ENCODE results near the gene SLC13A4.

Gene SLC13A4

GRCh38 chr7:135753616-135754413 is 25.8 kb upstream of the SLC13A4 start:
- no peak for DNase-seq
- Histone ChIP-seq H3K27ac (ENCODE audit: insufficient read depth, low read length, poor library complexity, severe bottlenecking) (no peak overlapping the region), H3K4me1 (ENCODE audit: control insufficient read depth, insufficient read depth, low read length, poor library complexity, severe bottlenecking) (no peaks in the 10 kb centered on the region), H3K9me3 (ENCODE audit: control insufficient read depth, low read length) (no peaks in the 10 kb centered on the region), H3K4me3 (ENCODE audit: insufficient read depth, low read depth, low read length, poor library complexity, severe bottlenecking) (no peak overlapping the region), H3K36me3 (ENCODE audit: control insufficient read depth, insufficient read depth, low read length) (no peaks in the 10 kb centered on the region), H3K27me3 (replicated peaks; ENCODE audit: control insufficient read depth, insufficient read depth, low read length, poor library complexity, severe bottlenecking) (no peaks in the 10 kb centered on the region)

- H3K9me3 ChIP-seq (ENCODE audit: control insufficient read depth, low read length): no peaks in the 10 kb centered on the region
- H3K27ac ChIP-seq (ENCODE audit: insufficient read depth, low read length, poor library complexity, severe bottlenecking): no peak within 1 kb of the TSS
- H3K36me3 ChIP-seq (ENCODE audit: control insufficient read depth, insufficient read depth, low read length): no peaks in the 10 kb centered on the region
- no peak within 1 kb of the TSS for H3K4me3 ChIP-seq (ENCODE audit: insufficient read depth, low read depth, low read length, poor library complexity, severe bottlenecking)
- no peaks in the 10 kb centered on the region for H3K4me1 ChIP-seq (ENCODE audit: control insufficient read depth, insufficient read depth, low read length, poor library complexity, severe bottlenecking)
- DNase-seq: no peak
- no peaks in the 10 kb centered on the region for H3K27me3 ChIP-seq (replicated peaks; ENCODE audit: control insufficient read depth, insufficient read depth, low read length, poor library complexity, severe bottlenecking)
Observed at GRCh38 chr7:135748770-135749169, 20.8 kb upstream of the SLC13A4 start, which contains the start of gene FAM180A. Gene FAM180A, minus strand, starts transcription at chr7:135748813. Its CDS starts 233 bp downstream, at chr7:135748580.

- Histone ChIP-seq H3K4me1 (ENCODE audit: control insufficient read depth, insufficient read depth, low read length, poor library complexity, severe bottlenecking) (no peaks in the 10 kb centered on the region), H3K36me3 (ENCODE audit: control insufficient read depth, insufficient read depth, low read length) (no peaks in the 10 kb centered on the region), H3K27ac (ENCODE audit: insufficient read depth, low read length, poor library complexity, severe bottlenecking) (no peak overlapping the region), H3K9me3 (ENCODE audit: control insufficient read depth, low read length) (no peaks in the 10 kb centered on the region), H3K27me3 (replicated peaks; ENCODE audit: control insufficient read depth, insufficient read depth, low read length, poor library complexity, severe bottlenecking) (no peaks in the 10 kb centered on the region), H3K4me3 (ENCODE audit: insufficient read depth, low read depth, low read length, poor library complexity, severe bottlenecking) (no peak overlapping the region)
- DNase-seq: no peak
Observed at GRCh38 chr7:135747366-135747765, 19.4 kb upstream of the SLC13A4 start.

- Histone ChIP-seq H3K9me3 (ENCODE audit: control insufficient read depth, low read length) (no peaks in the 10 kb centered on the region), H3K27ac (ENCODE audit: insufficient read depth, low read length, poor library complexity, severe bottlenecking) (no peak overlapping the region), H3K4me1 (ENCODE audit: control insufficient read depth, insufficient read depth, low read length, poor library complexity, severe bottlenecking) (no peaks in the 10 kb centered on the region), H3K27me3 (replicated peaks; ENCODE audit: control insufficient read depth, insufficient read depth, low read length, poor library complexity, severe bottlenecking) (no peaks in the 10 kb centered on the region), H3K4me3 (ENCODE audit: insufficient read depth, low read depth, low read length, poor library complexity, severe bottlenecking) (no peak overlapping the region), H3K36me3 (ENCODE audit: control insufficient read depth, insufficient read depth, low read length) (no peaks in the 10 kb centered on the region)
- no peak for DNase-seq
Observed at GRCh38 chr7:135745703-135746312, 17.8 kb upstream of the SLC13A4 start.

- no peaks in the 10 kb centered on the region for H3K9me3 ChIP-seq (ENCODE audit: control insufficient read depth, low read length)
- no peaks in the 10 kb centered on the region for H3K4me1 ChIP-seq (ENCODE audit: control insufficient read depth, insufficient read depth, low read length, poor library complexity, severe bottlenecking)
- no peaks in the 10 kb centered on the region for H3K36me3 ChIP-seq (ENCODE audit: control insufficient read depth, insufficient read depth, low read length)
- H3K4me3 ChIP-seq (ENCODE audit: insufficient read depth, low read depth, low read length, poor library complexity, severe bottlenecking): no peak overlapping the region
- no peak overlapping the region for H3K27ac ChIP-seq (ENCODE audit: insufficient read depth, low read length, poor library complexity, severe bottlenecking)
- no peaks in the 10 kb centered on the region for H3K27me3 ChIP-seq (replicated peaks; ENCODE audit: control insufficient read depth, insufficient read depth, low read length, poor library complexity, severe bottlenecking)
- DNase-seq: no peak
Observed at GRCh38 chr7:135744938-135745702, 17.1 kb upstream of the SLC13A4 start.

GRCh38 chr7:135743907-135744731 is 16.1 kb upstream of the SLC13A4 start:
- Histone ChIP-seq H3K9me3 (ENCODE audit: control insufficient read depth, low read length) (no peaks in the 10 kb centered on the region), H3K36me3 (ENCODE audit: control insufficient read depth, insufficient read depth, low read length) (no peaks in the 10 kb centered on the region), H3K27ac (ENCODE audit: insufficient read depth, low read length, poor library complexity, severe bottlenecking) (no peak overlapping the region), H3K27me3 (replicated peaks; ENCODE audit: control insufficient read depth, insufficient read depth, low read length, poor library complexity, severe bottlenecking) (no peaks in the 10 kb centered on the region), H3K4me1 (ENCODE audit: control insufficient read depth, insufficient read depth, low read length, poor library complexity, severe bottlenecking) (no peaks in the 10 kb centered on the region), H3K4me3 (ENCODE audit: insufficient read depth, low read depth, low read length, poor library complexity, severe bottlenecking) (no peak overlapping the region)
- no peak for DNase-seq

- no peaks in the 10 kb centered on the region for H3K9me3 ChIP-seq (ENCODE audit: control insufficient read depth, low read length)
- H3K27ac ChIP-seq (ENCODE audit: insufficient read depth, low read length, poor library complexity, severe bottlenecking): no peak overlapping the region
- no peak for DNase-seq
- no peaks in the 10 kb centered on the region for H3K4me1 ChIP-seq (ENCODE audit: control insufficient read depth, insufficient read depth, low read length, poor library complexity, severe bottlenecking)
- no peaks in the 10 kb centered on the region for H3K36me3 ChIP-seq (ENCODE audit: control insufficient read depth, insufficient read depth, low read length)
- H3K4me3 ChIP-seq (ENCODE audit: insufficient read depth, low read depth, low read length, poor library complexity, severe bottlenecking): no peak overlapping the region
- H3K27me3 ChIP-seq (replicated peaks; ENCODE audit: control insufficient read depth, insufficient read depth, low read length, poor library complexity, severe bottlenecking): no peaks in the 10 kb centered on the region
Observed at GRCh38 chr7:135742371-135742770, 14.4 kb upstream of the SLC13A4 start.

GRCh38 chr7:135741905-135742304 is 13.9 kb upstream of the SLC13A4 start:
- H3K27me3 ChIP-seq (replicated peaks; ENCODE audit: control insufficient read depth, insufficient read depth, low read length, poor library complexity, severe bottlenecking): no peaks in the 10 kb centered on the region

GRCh38 chr7:135740889-135741288 is 12.9 kb upstream of the SLC13A4 start:
- Histone ChIP-seq H3K9me3 (ENCODE audit: control insufficient read depth, low read length) (no peaks in the 10 kb centered on the region), H3K4me1 (ENCODE audit: control insufficient read depth, insufficient read depth, low read length, poor library complexity, severe bottlenecking) (no peaks in the 10 kb centered on the region), H3K36me3 (ENCODE audit: control insufficient read depth, insufficient read depth, low read length) (no peaks in the 10 kb centered on the region), H3K27me3 (replicated peaks; ENCODE audit: control insufficient read depth, insufficient read depth, low read length, poor library complexity, severe bottlenecking) (no peaks in the 10 kb centered on the region), H3K4me3 (ENCODE audit: insufficient read depth, low read depth, low read length, poor library complexity, severe bottlenecking) (no peak overlapping the region), H3K27ac (ENCODE audit: insufficient read depth, low read length, poor library complexity, severe bottlenecking) (no peak overlapping the region)
- no peak for DNase-seq

More at GRCh38 chr7:135741905-135742304, 13.9 kb upstream of the SLC13A4 start:
- no peak for DNase-seq
- no peaks in the 10 kb centered on the region for H3K9me3 ChIP-seq (ENCODE audit: control insufficient read depth, low read length)
- H3K4me1 ChIP-seq (ENCODE audit: control insufficient read depth, insufficient read depth, low read length, poor library complexity, severe bottlenecking): no peaks in the 10 kb centered on the region
- H3K27ac ChIP-seq (ENCODE audit: insufficient read depth, low read length, poor library complexity, severe bottlenecking): no peak overlapping the region
- H3K36me3 ChIP-seq (ENCODE audit: control insufficient read depth, insufficient read depth, low read length): no peaks in the 10 kb centered on the region
- no peak overlapping the region for H3K4me3 ChIP-seq (ENCODE audit: insufficient read depth, low read depth, low read length, poor library complexity, severe bottlenecking)
